Vagina (tissue), 2 donors: ENCODE measurements around the gene TMEM74B.

Source experiments
- CTCF ChIP-seq, 3 experiments: fragments of 450-650 bp in 2 of 3; fragments of 200-600 bp in 1 of 3; sonication (generic) in 1 of 3; IDR thresholded peaks; one replicate each; pipeline ENCODE4 v1.5.1; 2017 to 2019; ENCODE audit warnings: antibody characterized with exemption in 3 of 3, mild to moderate bottlenecking in 2 of 3, moderate library complexity in 2 of 3
- POLR2A ChIP-seq, 2 donors: fragments of 450-650 bp; IDR thresholded peaks; one replicate each; pipeline ENCODE4 v1.6.1; 2017; ENCODE audit warnings: antibody characterized with exemption in 2 of 2, mild to moderate bottlenecking in 2 of 2, moderate library complexity in 2 of 2
- POLR2AphosphoS5 ChIP-seq, 2 donors: sonication (generic); formaldehyde crosslinking; IDR thresholded peaks; one replicate each; pipeline ENCODE4 v1.9.0; 2017; ENCODE audit warnings: antibody characterized with exemption in 2 of 2, mild to moderate bottlenecking in 2 of 2, low read depth in 1 of 2; ENCODE audit not compliant: insufficient read depth in 1 of 2

- TF ChIP-seq CTCF (IDR thresholded peaks at IDR 0.05): no peak
- no peak for TF ChIP-seq POLR2A (IDR thresholded peaks at IDR 0.05)
- TF ChIP-seq POLR2AphosphoS5 (IDR thresholded peaks at IDR 0.05; ENCODE audit: insufficient read depth in 1 of 2, low read depth in 1 of 2): no peak
These were observed 11.9 kb upstream of the TMEM74B start for GRCh38 chr20:1196634-1197033.
